HCT116 (cell line): ENCODE results near the gene C9orf50. TPM values are rescaled to one million over a fixed set of nuclear protein-coding genes. Genes with fewer than 3 reads are reported as not detected.

Experiments
- ATAC-seq: fragments of 200-7000 bp; cut with Tn5 transposase; 2 replicates; pipeline ENCODE4 v1.9.1; 2020; ENCODE audit warnings: mild to moderate bottlenecking, moderate library complexity
- BruUV-seq: library from RNA; stranded (reverse); fragments of 400-500 nt; replicated peaks from 2 replicates; lab custom pipeline; 2021; lab: Mats Ljungman, UMichigan
- CTCF ChIA-PET: fragments of 300-600 bp; sonication (Branson Sonifier 250); formaldehyde crosslinking; loops from one replicate; lab custom pipeline; 2021; ENCODE audit warnings: antibody characterized with exemption; lab: Charles Lee
- POLR2A ChIA-PET: fragments of 300-600, 350-600 bp; sonication (Branson Sonifier 250); formaldehyde crosslinking; loops from one replicate; lab custom pipeline; 2021; ENCODE audit warnings: antibody characterized with exemption; lab: Charles Lee
- RAD21 ChIA-PET, 2 experiments: fragments of 300-600 bp; sonication (Branson Sonifier 250); formaldehyde crosslinking; loops; one replicate each; lab custom pipeline; 2023; ENCODE audit warnings: low total read pairs in 2 of 2; ENCODE audit not compliant: uncharacterized antibody in 2 of 2, unreplicated experiment in 2 of 2, low non-redundant PET in 1 of 2; lab: Charles Lee
- DNase-seq: peaks from one replicate; pipeline ENCODE4 v3.0.0-alpha.2; 2010; ENCODE audit warnings: low read depth, low spot score
- H2AFZ ChIP-seq: fragments of 200-600 bp; shearing (Covaris generic), sonication (generic); 2 replicates; pipeline ENCODE4 v1.6.1; 2017; ENCODE audit warnings: low read depth, mixed run types, mixed read lengths, antibody characterized with exemption, low read length; ENCODE audit not compliant: poor library complexity, severe bottlenecking
- H3K27ac ChIP-seq: 2 replicates; pipeline ENCODE4 v1.5.1; 2012; ENCODE audit warnings: low read depth, low read length
- H3K27me3 ChIP-seq: fragments of 200-600 bp; sonication (generic); 2 replicates; pipeline ENCODE4 v1.6.1; 2016; ENCODE audit warnings: mixed run types, low read length, mixed read lengths; ENCODE audit not compliant: insufficient read depth
- H3K36me3 ChIP-seq, 2 experiments: fragments of 200-500 bp in 1 of 2; fragments of 200-600 bp in 1 of 2; sonication (Bioruptor generic) in 1 of 2; sonication (generic) in 1 of 2; 2 replicates each; pipeline versions ENCODE4 v1.5.1 to v1.6.1; 2014 to 2016; ENCODE audit warnings: low read length in 2 of 2, inconsistent platforms in 1 of 2, mixed read lengths in 1 of 2, mixed run types in 1 of 2; ENCODE audit not compliant: insufficient read depth in 2 of 2, control insufficient read depth in 1 of 2
- H3K4me1 ChIP-seq, 2 experiments: fragments of 200-600 bp in 1 of 2; sonication (generic) in 1 of 2; 2 replicates each; pipeline versions ENCODE4 v1.5.1 to v1.6.1; 2012 to 2017; ENCODE audit warnings: low read length in 2 of 2, inconsistent platforms in 1 of 2, mild to moderate bottlenecking in 1 of 2, mixed read lengths in 1 of 2, mixed run types in 1 of 2, moderate library complexity in 1 of 2; ENCODE audit not compliant: insufficient read depth in 2 of 2, control insufficient read depth in 1 of 2
- H3K4me2 ChIP-seq: fragments of 200-600 bp; sonication (generic); 2 replicates; pipeline ENCODE4 v1.6.1; 2017; ENCODE audit warnings: mixed run types, low read length, mixed read lengths
- H3K4me3 ChIP-seq, 2 experiments: fragments of 200-600 bp in 1 of 2; sonication (generic) in 1 of 2; replicated peaks in 1 of 2; 2 replicates each; pipeline ENCODE4 v1.5.1; 2011 to 2016; ENCODE audit warnings: low read length in 2 of 2, control low read depth in 1 of 2, low read depth in 1 of 2, mild to moderate bottlenecking in 1 of 2, mixed read lengths in 1 of 2, mixed run types in 1 of 2
- H3K79me2 ChIP-seq: fragments of 200-600 bp; sonication (generic); 2 replicates; pipeline ENCODE4 v1.6.1; 2017; ENCODE audit warnings: mild to moderate bottlenecking, mixed run types, low read length, moderate library complexity, mixed read lengths; ENCODE audit not compliant: insufficient read depth
- H3K9ac ChIP-seq: fragments of 200-600 bp; sonication (generic); 2 replicates; pipeline ENCODE4 v1.6.1; 2016; ENCODE audit warnings: low read length, mixed read lengths
- H3K9me2 ChIP-seq: fragments of 200-600 bp; sonication (generic), shearing (Covaris generic); 2 replicates; pipeline ENCODE4 v1.6.1; 2017; ENCODE audit warnings: mixed run types, mild to moderate bottlenecking, moderate library complexity; ENCODE audit not compliant: insufficient read depth
- H3K9me3 ChIP-seq, 2 experiments: fragments of 200-500 bp in 1 of 2; fragments of 200-600 bp in 1 of 2; sonication (Bioruptor generic) in 1 of 2; sonication (generic) in 1 of 2; 2 replicates each; pipeline ENCODE4 v1.6.1; 2014 to 2017; ENCODE audit warnings: low read length in 2 of 2, mixed read lengths in 2 of 2, inconsistent platforms in 1 of 2, low read depth in 1 of 2, mild to moderate bottlenecking in 1 of 2, mixed run types in 1 of 2, moderate library complexity in 1 of 2; ENCODE audit not compliant: control insufficient read depth in 1 of 2, insufficient read depth in 1 of 2
- H4K20me1 ChIP-seq: fragments of 200-600 bp; sonication (generic), shearing (Covaris generic); 2 replicates; pipeline ENCODE4 v1.6.1; 2017; ENCODE audit warnings: mixed run types, mild to moderate bottlenecking, moderate library complexity; ENCODE audit not compliant: insufficient read depth
- CBX3 ChIP-seq: IDR thresholded peaks from 2 replicates; pipeline ENCODE4 v1.6.1; 2012; ENCODE audit warnings: low read depth
- CEBPB ChIP-seq: IDR thresholded peaks from 2 replicates; pipeline ENCODE4 v1.6.1; 2012; ENCODE audit warnings: low read depth
- CTCF ChIP-seq, 3 experiments: fragments of 200-600 bp in 1 of 3; sonication (generic) in 1 of 3; IDR thresholded peaks in 2 of 3; conservative IDR thresholded peaks in 1 of 3; 2 replicates each; pipeline ENCODE4 v1.5.1; 2012 to 2017; ENCODE audit warnings: low read depth in 2 of 3, low read length in 2 of 3, antibody characterized with exemption in 1 of 3, borderline replicate concordance in 1 of 3, control low read depth in 1 of 3, mild to moderate bottlenecking in 1 of 3, mixed read lengths in 1 of 3, mixed run types in 1 of 3, moderate library complexity in 1 of 3; ENCODE audit not compliant: insufficient read depth in 1 of 3
- ELF1 ChIP-seq: IDR thresholded peaks from 2 replicates; pipeline ENCODE4 v1.6.1; 2012; ENCODE audit warnings: low read depth, borderline replicate concordance
- EZH2 ChIP-seq: fragments of 200-600 bp; sonication (generic); IDR thresholded peaks from 2 replicates; pipeline ENCODE4 v1.6.1; 2017; ENCODE audit warnings: antibody characterized with exemption, mixed run types
- EZH2phosphoT487 ChIP-seq: fragments of 200-600 bp; IDR thresholded peaks from 2 replicates; pipeline ENCODE4 v1.6.1; 2018; ENCODE audit warnings: antibody characterized with exemption, borderline replicate concordance
- JUND ChIP-seq: IDR thresholded peaks from 2 replicates; pipeline ENCODE4 v1.6.1; 2012
- POLR2A ChIP-seq: IDR thresholded peaks from 2 replicates; pipeline ENCODE4 v1.7.0; 2011; ENCODE audit warnings: borderline replicate concordance; ENCODE audit not compliant: insufficient read depth, insufficient read length; ENCODE audit errors: extremely low read depth
- POLR2AphosphoS5 ChIP-seq: IDR thresholded peaks from 2 replicates; pipeline ENCODE4 v1.6.1; 2011; ENCODE audit warnings: mild to moderate bottlenecking, low read depth, low read length, moderate library complexity
- RAD21 ChIP-seq: IDR thresholded peaks from 2 replicates; pipeline ENCODE4 v1.6.1; 2012; ENCODE audit warnings: low read depth, mild to moderate bottlenecking
- REST ChIP-seq: IDR thresholded peaks from 2 replicates; pipeline ENCODE4 v1.6.1; 2012; ENCODE audit warnings: low read depth
- SP1 ChIP-seq: IDR thresholded peaks from 2 replicates; pipeline ENCODE4 v1.6.1; 2012; ENCODE audit warnings: low read depth
- SRF ChIP-seq: IDR thresholded peaks from 2 replicates; pipeline ENCODE4 v1.6.1; 2012; ENCODE audit warnings: low read depth
- YY1 ChIP-seq: IDR thresholded peaks from 2 replicates; pipeline ENCODE4 v1.6.1; 2011; ENCODE audit warnings: low read length, low read depth, moderate library complexity, mild to moderate bottlenecking; ENCODE audit not compliant: insufficient replicate concordance; ENCODE audit errors: extremely low read depth
- ZBTB33 ChIP-seq: IDR thresholded peaks from 2 replicates; pipeline ENCODE4 v1.6.1; 2011; ENCODE audit warnings: mild to moderate bottlenecking, low read length, moderate library complexity; ENCODE audit not compliant: insufficient replicate concordance; ENCODE audit errors: extremely low read depth
- ZFX ChIP-seq: fragments of 450-650 bp; IDR thresholded peaks from 2 replicates; pipeline ENCODE4 v1.6.1; 2017
- intact Hi-C: fragments of 100-400 bp; cut with micrococcal nuclease; formaldehyde crosslinking; loops from 2 replicates; pipeline ENCODE4 v1.10.0; 2022
- total RNA-seq: library from RNA; stranded (reverse); gene quantifications from one replicate; pipeline ENCODE4 v1.2.1, GENCODE V29; 2021; ENCODE audit not compliant: unreplicated experiment
- TF ChIP-seq, protein P1 (sequence below): IDR thresholded peaks from 2 replicates; pipeline ENCODE4 v1.6.1; 2012

C9orf50 gene
- total RNA-seq, 1 experiment from 2014 or later, result not detected

DNA sequence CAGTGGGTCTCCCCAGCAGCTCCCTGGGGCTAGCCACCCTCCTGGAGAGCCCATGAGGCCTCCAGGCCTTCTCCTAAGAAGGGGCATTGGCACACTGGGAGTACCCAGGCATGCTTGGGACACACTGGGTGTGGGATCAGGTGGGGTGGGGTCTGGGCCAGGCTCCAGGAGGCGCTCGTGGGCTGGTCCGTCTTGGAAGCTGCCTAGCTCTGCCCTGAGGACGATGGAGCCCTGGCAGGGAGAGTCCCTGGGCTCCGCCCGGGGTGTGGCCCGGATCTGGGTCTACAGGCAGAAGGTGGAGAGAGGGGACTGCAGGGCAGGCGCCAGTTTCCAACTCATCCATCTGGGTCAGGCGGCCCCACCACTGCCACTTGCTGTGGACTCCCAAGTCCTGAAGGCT, 46.9 kb upstream of the C9orf50 start:
- H3K9ac ChIP-seq, result no peak overlapping the region
- BruUV-seq, result no TSS peak
- H3K4me3 ChIP-seq, result no peak overlapping the region
- intact Hi-C loops, result no loop called here
- H3K4me1 ChIP-seq, result peaks cover 15 to 27% of the 10 kb centered on the region in 2 experiments
- H3K9me2 ChIP-seq, result no peaks in the 10 kb centered on the region
- RAD21 ChIA-PET, result no interaction called here
- H3K36me3 ChIP-seq, result no peaks in the 10 kb centered on the region
- ATAC-seq, result peak; percentile 26; the same call in 1 of the 2 replicates
- H2AFZ ChIP-seq, result no peak overlapping the region
- TF ChIP-seq CEBPB (no peak), CTCF (IDR thresholded peaks at IDR 0.05 in 2 of 3, conservative IDR thresholded peaks at IDR 0.05 in 1 of 3; ENCODE audit: borderline replicate concordance in 1 of 3, insufficient read depth in 1 of 3, low read depth in 2 of 3, low read length in 2 of 3) (no peak), EZH2phosphoT487 (no peak), RAD21 (no peak), CBX3 (no peak), EZH2 (no peak), SRF (no peak), POLR2A (no peak), ELF1 (no peak), JUND (no peak), ZBTB33 (no peak), REST (no peak), SP1 (no peak), POLR2AphosphoS5 (no peak), ZFX (no peak), YY1 (no peak)
- TF ChIP-seq, protein P1, sequence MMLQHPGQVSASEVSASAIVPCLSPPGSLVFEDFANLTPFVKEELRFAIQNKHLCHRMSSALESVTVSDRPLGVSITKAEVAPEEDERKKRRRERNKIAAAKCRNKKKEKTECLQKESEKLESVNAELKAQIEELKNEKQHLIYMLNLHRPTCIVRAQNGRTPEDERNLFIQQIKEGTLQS, result no peak
- TF ChIP-seq, all 23 proteins: peak for 0
- H3K27ac ChIP-seq, result no peak overlapping the region
- H3K4me2 ChIP-seq, result peak overlapping the region; percentile 84
- no peak for DNase-seq
- no peaks in the 10 kb centered on the region for H4K20me1 ChIP-seq
- H3K9me3 ChIP-seq, result no peaks in the 10 kb centered on the region
- H3K27me3 ChIP-seq, result no peaks in the 10 kb centered on the region
- ChIA-PET POLR2A (no interaction called here), CTCF (interaction anchor here (1.3 kb wide), 1 partner anchor 25 kb away, joined by 3 read pairs; no protein-coding TSS in a partner anchor)
- peaks cover 10% of the 10 kb centered on the region; the same call in 1 of the 2 replicates for H3K79me2 ChIP-seq
